HL-60 (cell line): ENCODE data around the gene IPCEF1.

Experiments
- DNase-seq, 2 experiments: peaks; one replicate each; pipeline ENCODE4 v3.0.0-alpha.2; 2010 to 2020; ENCODE audit warnings: low read depth in 1 of 2, low spot score in 1 of 2
- H3K27ac ChIP-seq: fragments of 250-450 bp; sonication (Bioruptor Pico); replicated peaks from 2 replicates; pipeline ENCODE4 v1.5.1; 2020; ENCODE audit warnings: mild to moderate bottlenecking, moderate library complexity
- H3K27me3 ChIP-seq: fragments of 250-450 bp; sonication (Bioruptor Pico); 2 replicates; pipeline ENCODE4 v1.5.1; 2021; ENCODE audit warnings: mild to moderate bottlenecking, moderate library complexity; ENCODE audit not compliant: insufficient read depth, poor library complexity, severe bottlenecking
- H3K4me3 ChIP-seq: replicated peaks from 2 replicates; pipeline ENCODE4 v1.5.1; 2011; ENCODE audit warnings: mild to moderate bottlenecking, control low read depth, low read length; ENCODE audit not compliant: insufficient read depth
- CTCF ChIP-seq: IDR thresholded peaks from one replicate; pipeline ENCODE4 v1.5.1; 2011; ENCODE audit warnings: low read length, control low read depth, inconsistent platforms; ENCODE audit not compliant: insufficient read depth
- GABPA ChIP-seq: IDR thresholded peaks from 2 replicates; pipeline ENCODE4 v1.6.1; 2012; ENCODE audit warnings: low read depth
- POLR2AphosphoS5 ChIP-seq: IDR thresholded peaks from 2 replicates; pipeline ENCODE4 v1.6.1; 2012; ENCODE audit warnings: low read depth
- REST ChIP-seq: IDR thresholded peaks from 2 replicates; pipeline ENCODE4 v1.6.1; 2012; ENCODE audit warnings: low read depth; ENCODE audit not compliant: insufficient replicate concordance
- SPI1 ChIP-seq: IDR thresholded peaks from 2 replicates; pipeline ENCODE4 v1.6.1; 2012; ENCODE audit warnings: low read depth, mild to moderate bottlenecking, borderline replicate concordance

Gene IPCEF1

GRCh38 chr6:154402081-154402780, 45.6 kb upstream of the IPCEF1 start:
- Histone ChIP-seq H3K27me3 (no peaks in the 10 kb centered on the region), H3K4me3 (no peak overlapping the region), H3K27ac (no peak overlapping the region)
- TF ChIP-seq SPI1 (no peak), GABPA (no peak)
- DNase-seq = no peak

DNA sequence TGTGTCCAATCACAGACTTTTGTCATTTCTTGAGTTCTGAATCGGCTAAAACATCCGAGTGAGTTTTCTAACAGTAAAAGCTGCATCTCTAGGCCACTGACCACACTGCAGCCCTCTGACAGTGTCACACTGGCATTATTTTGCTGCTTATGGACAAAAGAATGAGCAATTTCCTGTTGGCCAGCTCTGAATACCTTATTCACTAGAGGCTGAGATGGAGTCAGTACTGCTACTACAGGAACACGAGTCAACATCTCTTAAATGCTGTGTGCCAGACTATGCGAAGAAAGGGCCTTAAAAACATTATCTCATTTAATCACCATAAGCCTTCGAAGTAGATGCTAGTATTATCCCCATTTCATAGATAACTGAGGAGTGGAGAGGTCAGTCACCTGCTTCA, 42.5 kb upstream of the IPCEF1 start:
- DNase-seq = no peak
- Histone ChIP-seq H3K4me3 (no peak overlapping the region), H3K27me3 (no peaks in the 10 kb centered on the region), H3K27ac (no peak overlapping the region)
- TF ChIP-seq REST (no peak), CTCF (no peak), GABPA (no peak), POLR2AphosphoS5 (no peak), SPI1 (no peak)

GRCh38 chr6:154397491-154398195, 41.0 kb upstream of the IPCEF1 start:
- Histone ChIP-seq H3K4me3 (no peak overlapping the region), H3K27ac (no peak overlapping the region), H3K27me3 (no peaks in the 10 kb centered on the region)
- no peak for DNase-seq
- TF ChIP-seq SPI1 (no peak), CTCF (no peak), POLR2AphosphoS5 (no peak), GABPA (no peak), REST (no peak)

DNA sequence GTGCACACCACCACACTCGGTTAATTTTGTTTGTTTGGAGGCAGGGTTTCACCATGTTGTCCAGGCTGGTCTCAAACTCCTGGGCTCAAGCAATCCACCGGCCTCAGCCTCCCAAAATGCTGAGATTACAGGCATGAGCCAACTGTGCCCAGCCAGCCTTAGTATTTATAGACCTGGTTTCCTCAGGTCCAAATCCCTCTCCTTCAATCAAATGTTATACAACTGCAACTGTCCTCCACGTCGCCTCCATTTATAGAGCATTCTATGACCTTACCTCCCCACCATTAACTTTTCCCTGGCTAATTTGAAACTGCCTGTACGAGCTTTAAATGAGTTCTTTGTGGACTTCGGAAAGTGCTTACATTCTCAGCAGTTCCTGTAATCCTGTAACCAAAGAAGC, 39.3 kb upstream of the IPCEF1 start:
- no peak overlapping the region for H3K4me3 ChIP-seq
- TF ChIP-seq CTCF = no peak
- no peaks in the 10 kb centered on the region for H3K27me3 ChIP-seq
- DNase-seq = no peak
- H3K27ac ChIP-seq = no peak overlapping the region
